Pericardium fibroblast (primary cell): Measurements from ENCODE around the gene COX14. TPM values are rescaled to one million over a fixed set of nuclear protein-coding genes. Genes with fewer than 3 reads are reported as not detected.

Source experiments
- total RNA-seq: library from RNA; depleted of rRNA; stranded (reverse); fragments of >200 nt; gene quantifications from 2 replicates; pipeline ENCODE4 v1.2.3, GENCODE V29; 2015

The COX14 gene
- total RNA-seq: 48.4 and 67.9 TPM in 2 replicates

GRCh38 chr12:50111693-50112455, at the start of gene COX14:
Gene COX14, plus strand, starts transcription at chr12:50112236. Its CDS starts 7,808 bp downstream, at chr12:50120044.

DNA sequence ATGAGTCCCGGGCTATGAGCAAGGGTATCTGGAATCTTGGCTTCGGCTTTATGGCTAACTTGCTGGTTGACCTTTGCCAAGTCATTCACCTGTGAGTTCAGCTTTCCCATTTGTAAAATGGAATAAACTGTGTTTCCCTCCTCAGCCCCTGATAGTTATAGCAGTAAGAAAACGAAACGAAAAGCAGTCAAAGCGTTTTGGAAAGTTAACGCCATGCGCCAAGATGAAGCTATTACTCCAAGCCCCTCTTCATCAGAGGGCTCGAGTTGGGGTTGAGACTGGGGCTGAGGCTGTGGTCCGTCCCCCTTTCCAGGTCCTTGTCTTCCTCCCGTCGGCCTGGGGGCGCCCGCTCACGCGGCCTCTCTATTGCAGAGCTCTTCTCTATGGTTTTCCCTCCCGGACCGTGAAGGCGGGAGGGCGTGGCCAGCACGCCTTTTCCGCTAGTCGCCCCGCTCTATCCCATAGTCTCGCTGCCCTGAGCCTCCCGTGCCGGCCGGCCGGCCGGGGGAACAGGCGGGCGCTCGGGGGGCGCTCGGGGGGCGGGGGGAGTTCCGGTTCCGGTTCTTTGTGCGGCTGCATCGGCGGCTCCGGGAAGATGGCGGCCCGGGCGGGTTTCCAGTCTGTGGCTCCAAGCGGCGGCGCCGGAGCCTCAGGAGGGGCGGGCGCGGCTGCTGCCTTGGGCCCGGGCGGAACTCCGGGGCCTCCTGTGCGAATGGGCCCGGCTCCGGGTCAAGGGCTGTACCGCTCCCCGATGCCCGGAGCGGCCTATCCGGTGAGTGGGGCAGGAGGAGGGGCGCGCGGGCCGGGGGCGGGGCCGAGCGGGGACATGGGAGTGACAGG, 27.0 kb upstream of the COX14 start, which contains the start of gene SMARCD1:
SMARCD1 (plus strand) TSS at position 568 of the 840 bp plus-strand sequence; CDS start at position 596, 28 bp downstream.

DNA sequence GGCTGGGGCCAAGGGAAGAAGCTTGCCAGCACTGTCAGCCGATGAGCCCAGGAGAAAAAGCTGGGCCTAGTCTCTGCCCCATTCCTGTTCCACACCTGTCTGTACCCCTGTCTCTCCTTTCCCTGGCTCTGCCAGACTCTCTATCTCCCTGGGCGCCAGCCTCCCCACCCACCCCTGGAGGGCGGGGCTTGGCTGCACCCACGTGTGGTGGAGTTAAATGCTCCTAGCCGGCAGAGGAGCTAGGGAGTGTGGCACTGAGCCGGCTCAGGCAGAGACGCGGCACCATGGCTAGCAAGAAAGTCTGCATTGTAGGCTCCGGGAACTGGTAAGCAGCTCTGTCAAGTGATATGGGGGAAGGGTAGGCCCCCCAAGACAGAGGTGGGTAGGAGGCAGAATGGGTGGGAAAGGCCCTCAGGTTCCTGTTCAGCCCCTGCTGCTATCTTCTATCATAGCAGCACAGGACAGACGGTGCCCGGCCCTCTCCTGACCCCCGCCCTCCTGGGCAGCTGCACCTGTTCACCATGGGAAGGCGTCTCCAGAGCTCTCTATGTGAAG, 8.2 kb upstream of the COX14 start, which contains the start of gene GPD1:
GPD1 (plus strand) TSS at position 242 of the 555 bp plus-strand sequence; CDS start at position 285, 43 bp downstream.

DNA sequence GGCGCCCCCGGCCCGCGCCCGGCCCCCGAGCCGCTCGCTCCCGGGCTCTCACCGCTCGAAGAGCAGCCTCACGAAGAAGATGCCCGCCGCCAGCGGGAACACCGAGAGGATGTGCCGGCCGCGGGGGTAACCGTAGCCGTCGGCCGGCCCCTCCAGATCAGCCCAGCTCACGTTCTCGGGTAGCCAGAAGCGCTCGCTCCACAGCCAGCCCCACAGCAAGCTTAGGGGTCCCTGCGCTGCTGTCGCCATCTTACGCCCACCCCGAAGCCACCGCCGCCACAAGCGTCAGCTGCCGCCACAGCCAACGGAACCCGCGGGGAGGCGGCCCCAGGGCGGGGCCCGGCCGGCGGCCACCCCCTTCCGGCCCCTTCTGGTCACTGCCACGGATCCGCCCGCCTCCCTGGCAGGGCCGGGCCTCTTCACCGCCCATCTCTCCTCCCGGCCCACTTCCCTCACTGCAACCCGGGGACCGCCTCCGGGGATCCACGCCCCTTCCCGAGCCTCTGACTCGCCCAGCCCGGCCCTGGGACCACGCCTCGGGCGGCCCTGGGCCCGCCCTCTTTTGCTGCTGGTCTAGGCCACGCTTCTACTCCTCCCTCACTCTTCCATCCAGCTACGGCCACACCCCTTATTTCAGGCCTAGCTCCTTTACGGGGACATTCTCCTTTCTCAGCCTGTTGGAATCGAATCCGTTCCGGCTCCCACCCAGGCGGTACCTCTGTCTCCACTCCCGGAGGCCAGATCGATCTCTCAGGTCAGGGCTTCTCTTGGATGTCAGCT, 55.2 kb downstream of the COX14 start, which contains the start of gene CERS5:
CERS5 (minus strand) TSS at position 321 of the 780 bp plus-strand sequence; CDS start at position 249, 72 bp downstream.

Other genes with a start within 250 kb of the COX14 start
- 4.0 and 21.1 TPM in 2 replicates for gene FAIM2, start 208.3 kb upstream of the COX14 start, total RNA-seq
- not detected in 2 replicates for gene AQP2, start 161.5 kb upstream of the COX14 start, total RNA-seq
- gene AQP5, start 150.4 kb upstream of the COX14 start, total RNA-seq: 5.4 TPM in 1 of 2 replicates, not detected in the other
- not detected in 2 replicates for gene AQP6, start 139.3 kb upstream of the COX14 start, total RNA-seq
- 6.8 and 8.5 TPM in 2 replicates for gene RACGAP1, start 86.7 kb upstream of the COX14 start, total RNA-seq
- gene ASIC1, start 54.6 kb upstream of the COX14 start, total RNA-seq: 4.6 and 13.2 TPM in 2 replicates
- 26.1 and 32.3 TPM in 2 replicates for gene SMARCD1, start 26.9 kb upstream of the COX14 start, total RNA-seq
- gene GPD1, start 8.2 kb upstream of the COX14 start, total RNA-seq: 1.3 and 2.5 TPM in 2 replicates
- 23.0 and 37.0 TPM in 2 replicates for gene CERS5, start 55.1 kb downstream of the COX14 start, total RNA-seq
- 65.5 and 116 TPM in 2 replicates for gene LIMA1, start 171.3 kb downstream of the COX14 start, total RNA-seq